ENCODE measurements around the gene GPRC5D.

DNA sequence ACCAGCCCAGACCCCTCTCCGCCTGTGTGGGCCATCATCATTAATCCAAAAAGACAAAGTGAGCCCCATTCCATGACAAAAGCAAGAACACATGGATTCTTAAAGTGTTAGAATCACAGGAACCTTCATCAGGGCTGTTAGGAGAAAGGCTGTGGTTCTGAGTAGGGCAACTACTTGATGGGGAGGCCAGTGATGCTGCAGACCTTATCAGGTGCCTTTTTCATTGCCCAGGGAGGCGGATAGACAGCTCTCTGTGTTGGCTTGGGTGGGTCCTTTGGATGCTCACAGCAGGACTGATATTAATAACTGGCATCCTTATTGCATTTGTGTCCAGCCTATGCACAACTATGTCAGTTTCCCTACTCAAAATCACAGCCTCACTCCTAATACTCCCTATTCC is 45.8 kb upstream of the GPRC5D start:
- TF ChIP-seq POLR2A (IDR thresholded peaks at IDR 0.05), result no peak
- TF ChIP-seq, protein P1, sequence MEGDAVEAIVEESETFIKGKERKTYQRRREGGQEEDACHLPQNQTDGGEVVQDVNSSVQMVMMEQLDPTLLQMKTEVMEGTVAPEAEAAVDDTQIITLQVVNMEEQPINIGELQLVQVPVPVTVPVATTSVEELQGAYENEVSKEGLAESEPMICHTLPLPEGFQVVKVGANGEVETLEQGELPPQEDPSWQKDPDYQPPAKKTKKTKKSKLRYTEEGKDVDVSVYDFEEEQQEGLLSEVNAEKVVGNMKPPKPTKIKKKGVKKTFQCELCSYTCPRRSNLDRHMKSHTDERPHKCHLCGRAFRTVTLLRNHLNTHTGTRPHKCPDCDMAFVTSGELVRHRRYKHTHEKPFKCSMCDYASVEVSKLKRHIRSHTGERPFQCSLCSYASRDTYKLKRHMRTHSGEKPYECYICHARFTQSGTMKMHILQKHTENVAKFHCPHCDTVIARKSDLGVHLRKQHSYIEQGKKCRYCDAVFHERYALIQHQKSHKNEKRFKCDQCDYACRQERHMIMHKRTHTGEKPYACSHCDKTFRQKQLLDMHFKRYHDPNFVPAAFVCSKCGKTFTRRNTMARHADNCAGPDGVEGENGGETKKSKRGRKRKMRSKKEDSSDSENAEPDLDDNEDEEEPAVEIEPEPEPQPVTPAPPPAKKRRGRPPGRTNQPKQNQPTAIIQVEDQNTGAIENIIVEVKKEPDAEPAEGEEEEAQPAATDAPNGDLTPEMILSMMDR (IDR thresholded peaks at IDR 0.05), result no peak

Data from right lobe of liver (tissue), 4 donors.